Gastroesophageal sphincter (tissue), 4 donors: ENCODE data around the gene OR4D9. TPM values are rescaled to one million over a fixed set of nuclear protein-coding genes. Genes with fewer than 3 reads are reported as not detected.

Source experiments
- ATAC-seq: fragments of 150-250 bp; one replicate; pipeline ENCODE4 v1.9.1; 2016; ENCODE audit warnings: mild to moderate bottlenecking, moderate library complexity
- H3K27ac ChIP-seq, 4 donors: fragments of 200-600 bp; sonication (generic) in 3 of 4; 1 replicate in 3 of 4; 2 replicates in 1 of 4; pipeline ENCODE4 v1.5.1; 2016 to 2019
- H3K27me3 ChIP-seq: fragments of 200-600 bp; sonication (generic); one replicate; pipeline ENCODE4 v1.5.1; 2019
- H3K36me3 ChIP-seq, 2 donors: fragments of 200-600 bp; sonication (generic); one replicate each; pipeline ENCODE4 v1.5.1; 2019; ENCODE audit warnings: control low read depth in 1 of 2
- H3K4me1 ChIP-seq, 3 donors: fragments of 200-600 bp; sonication (generic); 1 replicate in 2 of 3; 2 replicates in 1 of 3; pipeline ENCODE4 v1.5.1; 2016 to 2019; ENCODE audit warnings: control low read depth in 2 of 3
- H3K4me3 ChIP-seq, 2 donors: fragments of 200-600 bp; sonication (generic); one replicate each; pipeline ENCODE4 v1.5.1; 2019; ENCODE audit warnings: mild to moderate bottlenecking in 1 of 2, moderate library complexity in 1 of 2
- H3K9me3 ChIP-seq, 3 donors: fragments of 200-600 bp; sonication (generic); one replicate each; pipeline ENCODE4 v1.5.1; 2017 to 2019; ENCODE audit warnings: control low read depth in 2 of 3
- EP300 ChIP-seq: sonication (generic); formaldehyde crosslinking; IDR thresholded peaks from one replicate; pipeline ENCODE4 v1.6.1; 2017; ENCODE audit warnings: antibody characterized with exemption, mild to moderate bottlenecking
- POLR2A ChIP-seq, 2 donors: fragments of 450-650 bp; IDR thresholded peaks; one replicate each; pipeline ENCODE4 v1.6.1; 2017; ENCODE audit warnings: antibody characterized with exemption in 2 of 2, mild to moderate bottlenecking in 2 of 2, moderate library complexity in 1 of 2
- POLR2AphosphoS5 ChIP-seq: sonication (generic); formaldehyde crosslinking; IDR thresholded peaks from one replicate; pipeline ENCODE4 v1.6.1; 2017; ENCODE audit warnings: antibody characterized with exemption
- whole genome bisulfite sequencing, 2 donors: methylation state at CpG; one replicate each; pipeline ENCODE4 v1.1.5; 2018; ENCODE audit warnings: low coverage in 1 of 2; 5-methylcytosine and 5-hydroxymethylcytosine counted together
- total RNA-seq, 4 donors: library from RNA; depleted of rRNA; stranded (reverse); fragments of >200 nt; gene quantifications; one replicate each; pipeline ENCODE4 v1.1.0, GENCODE V29; 2016
- TF ChIP-seq, protein P1 (sequence below), 4 experiments: fragments of 200-600 bp in 2 of 4; fragments of 450-650 bp in 2 of 4; sonication (generic) in 1 of 4; IDR thresholded peaks; one replicate each; pipeline ENCODE4 v1.5.1; 2017 to 2019; ENCODE audit warnings: antibody characterized with exemption in 4 of 4, mild to moderate bottlenecking in 2 of 4, moderate library complexity in 2 of 4

The OR4D9 gene
- not detected for total RNA-seq

DNA sequence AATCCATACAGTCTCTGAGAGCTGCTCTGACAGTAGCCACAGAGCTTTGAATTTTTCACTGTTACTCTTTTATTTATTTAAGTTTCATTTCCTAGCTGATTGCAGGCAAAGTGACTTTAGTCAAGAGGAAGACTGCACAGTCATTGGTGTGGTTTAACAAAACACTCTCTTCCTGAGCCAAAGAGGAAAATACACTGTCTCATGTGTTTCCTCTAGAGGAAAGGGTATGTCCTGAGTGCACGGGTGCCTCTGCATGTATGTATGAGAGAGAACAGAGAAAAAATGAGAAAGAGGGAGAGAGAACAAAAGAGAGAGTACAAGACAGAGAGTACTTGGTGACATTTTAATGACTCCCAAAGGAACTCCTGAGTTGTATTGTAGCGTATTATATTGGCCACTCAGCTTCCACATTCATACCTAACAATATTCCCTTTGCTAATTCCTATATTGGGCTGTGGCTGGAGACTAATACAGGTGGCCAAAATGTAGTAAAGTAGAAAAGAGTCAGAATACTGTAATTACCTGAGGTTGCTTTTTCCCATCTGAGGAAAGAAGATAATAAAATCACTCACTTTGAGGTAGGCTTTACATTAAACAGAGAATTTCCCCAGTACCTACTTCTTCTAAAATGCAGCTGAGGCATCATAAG, at the start of gene OR4D9:
Gene OR4D9 (plus strand): TSS at position 599 of the 649 bp plus-strand sequence. CDS start 3,374 bp downstream, outside the sequence.
- Histone ChIP-seq H3K27me3 (peaks cover 14% of the 10 kb centered on the region), H3K4me1 (no peaks in the 10 kb centered on the region), H3K36me3 (no peaks in the 10 kb centered on the region), H3K9me3 (no peaks in the 10 kb centered on the region), H3K4me3 (no peak within 1 kb of the TSS), H3K27ac (peak within 1 kb of the TSS in 1 of 4 donors; percentile 36)
- 38% methylated on average over 2 of the region's 2 CpGs for WGBS, 2 donors
- ATAC-seq, result peak; percentile 36
- TF ChIP-seq POLR2A (IDR thresholded peaks at IDR 0.05), result no peak
- TF ChIP-seq, protein P1, sequence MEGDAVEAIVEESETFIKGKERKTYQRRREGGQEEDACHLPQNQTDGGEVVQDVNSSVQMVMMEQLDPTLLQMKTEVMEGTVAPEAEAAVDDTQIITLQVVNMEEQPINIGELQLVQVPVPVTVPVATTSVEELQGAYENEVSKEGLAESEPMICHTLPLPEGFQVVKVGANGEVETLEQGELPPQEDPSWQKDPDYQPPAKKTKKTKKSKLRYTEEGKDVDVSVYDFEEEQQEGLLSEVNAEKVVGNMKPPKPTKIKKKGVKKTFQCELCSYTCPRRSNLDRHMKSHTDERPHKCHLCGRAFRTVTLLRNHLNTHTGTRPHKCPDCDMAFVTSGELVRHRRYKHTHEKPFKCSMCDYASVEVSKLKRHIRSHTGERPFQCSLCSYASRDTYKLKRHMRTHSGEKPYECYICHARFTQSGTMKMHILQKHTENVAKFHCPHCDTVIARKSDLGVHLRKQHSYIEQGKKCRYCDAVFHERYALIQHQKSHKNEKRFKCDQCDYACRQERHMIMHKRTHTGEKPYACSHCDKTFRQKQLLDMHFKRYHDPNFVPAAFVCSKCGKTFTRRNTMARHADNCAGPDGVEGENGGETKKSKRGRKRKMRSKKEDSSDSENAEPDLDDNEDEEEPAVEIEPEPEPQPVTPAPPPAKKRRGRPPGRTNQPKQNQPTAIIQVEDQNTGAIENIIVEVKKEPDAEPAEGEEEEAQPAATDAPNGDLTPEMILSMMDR (IDR thresholded peaks at IDR 0.05), result no peak
- no peak for TF ChIP-seq POLR2AphosphoS5
- TF ChIP-seq EP300, result no peak

DNA sequence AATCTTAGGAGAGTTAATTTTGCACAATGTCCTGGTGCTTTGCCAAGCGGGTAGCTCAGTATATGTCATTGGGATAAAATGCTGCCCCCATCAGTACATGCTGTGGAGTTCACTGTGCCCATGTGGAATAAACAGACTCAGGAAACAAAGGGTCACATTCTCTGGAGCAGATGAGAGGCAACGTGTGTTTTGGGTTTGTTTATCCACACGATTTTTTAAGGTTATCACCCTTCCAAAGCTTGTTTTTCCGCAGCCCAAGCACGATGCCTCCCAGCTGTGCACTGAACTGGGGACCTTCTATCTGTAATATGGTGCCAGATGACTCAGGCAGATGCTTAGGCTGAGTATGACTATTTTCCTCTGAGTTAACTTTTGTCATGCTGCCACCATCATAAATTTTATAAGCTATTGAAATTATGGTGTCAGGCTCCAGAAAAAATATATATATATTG, 48.1 kb upstream of the OR4D9 start:
- no peaks in the 10 kb centered on the region for H3K4me1 ChIP-seq
- H3K27ac ChIP-seq, result no peak overlapping the region
- H3K27me3 ChIP-seq, result no peaks in the 10 kb centered on the region
- no peaks in the 10 kb centered on the region for H3K36me3 ChIP-seq
- no peak overlapping the region for H3K4me3 ChIP-seq
- no peak for TF ChIP-seq POLR2A (IDR thresholded peaks at IDR 0.05)
- TF ChIP-seq POLR2AphosphoS5, result peak; percentile 7
- TF ChIP-seq, protein P1 (IDR thresholded peaks at IDR 0.05), result no peak
- no peak for TF ChIP-seq EP300
- WGBS, 2 donors, result 31% methylated on average over 5 of the region's 5 CpGs
- no peaks in the 10 kb centered on the region for H3K9me3 ChIP-seq
- ATAC-seq, result peak; percentile 81

DNA sequence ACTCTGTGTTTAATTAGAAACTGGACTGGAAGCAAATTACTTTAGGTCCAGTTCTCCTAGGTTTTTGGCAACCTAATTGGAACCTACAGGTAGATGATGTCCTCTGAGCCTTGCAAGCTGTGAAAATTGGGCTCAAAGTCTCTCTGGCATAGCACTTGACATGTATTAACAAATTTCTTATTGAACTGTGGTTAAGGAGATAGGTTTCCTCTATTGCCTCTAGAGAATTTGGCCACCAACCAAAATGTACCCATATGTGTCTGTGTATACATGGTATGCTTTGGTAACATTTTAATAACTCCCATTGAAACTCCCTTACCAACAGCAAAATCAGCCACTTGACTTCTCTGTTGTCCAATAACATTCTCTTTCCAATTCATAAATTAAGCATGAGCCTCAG, 38.3 kb upstream of the OR4D9 start, which contains the start of gene OR4D10:
Gene OR4D10 (plus strand): TSS at position 301 of the 400 bp plus-strand sequence. CDS start 4,115 bp downstream, outside the sequence.
- Histone ChIP-seq H3K36me3 (no peaks in the 10 kb centered on the region), H3K4me1 (no peaks in the 10 kb centered on the region), H3K27me3 (no peaks in the 10 kb centered on the region), H3K27ac (no peak within 1 kb of the TSS), H3K9me3 (no peaks in the 10 kb centered on the region), H3K4me3 (no peak within 1 kb of the TSS)
- ATAC-seq, result no peak
- TF ChIP-seq EP300 (no peak), POLR2A (IDR thresholded peaks at IDR 0.05) (no peak)
- TF ChIP-seq, protein P1 (IDR thresholded peaks at IDR 0.05), result no peak

DNA sequence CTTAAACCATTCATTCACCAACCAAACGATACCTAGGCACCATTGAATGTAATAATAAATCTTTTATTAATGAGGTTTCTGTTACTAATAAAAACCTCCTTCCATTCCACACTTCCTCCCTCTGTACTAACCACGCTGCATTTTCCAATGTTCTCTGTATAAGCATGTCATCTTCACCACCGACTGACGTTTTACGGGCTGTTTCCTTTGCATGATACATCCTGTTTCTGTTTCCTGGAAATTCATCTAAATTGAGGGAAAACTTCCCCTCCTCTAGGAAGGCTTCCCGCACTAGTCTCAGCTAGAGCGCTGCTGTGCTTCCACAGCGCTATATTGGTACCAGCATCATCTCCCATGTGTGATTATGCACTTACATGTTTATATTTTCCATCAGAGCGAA, 36.2 kb upstream of the OR4D9 start:
- TF ChIP-seq EP300 (no peak), POLR2A (IDR thresholded peaks at IDR 0.05) (no peak), POLR2AphosphoS5 (no peak)
- TF ChIP-seq, protein P1 (IDR thresholded peaks at IDR 0.05), result no peak
- no peaks in the 10 kb centered on the region for H3K36me3 ChIP-seq
- no peaks in the 10 kb centered on the region for H3K27me3 ChIP-seq
- H3K4me1 ChIP-seq, result no peaks in the 10 kb centered on the region
- H3K9me3 ChIP-seq, result no peaks in the 10 kb centered on the region
- WGBS, 2 donors, result 65 to 70% methylated on average over 6 to 7 of the region's 9 CpGs
- H3K27ac ChIP-seq, result no peak overlapping the region
- ATAC-seq, result peak; percentile 43
- H3K4me3 ChIP-seq, result no peak overlapping the region

DNA sequence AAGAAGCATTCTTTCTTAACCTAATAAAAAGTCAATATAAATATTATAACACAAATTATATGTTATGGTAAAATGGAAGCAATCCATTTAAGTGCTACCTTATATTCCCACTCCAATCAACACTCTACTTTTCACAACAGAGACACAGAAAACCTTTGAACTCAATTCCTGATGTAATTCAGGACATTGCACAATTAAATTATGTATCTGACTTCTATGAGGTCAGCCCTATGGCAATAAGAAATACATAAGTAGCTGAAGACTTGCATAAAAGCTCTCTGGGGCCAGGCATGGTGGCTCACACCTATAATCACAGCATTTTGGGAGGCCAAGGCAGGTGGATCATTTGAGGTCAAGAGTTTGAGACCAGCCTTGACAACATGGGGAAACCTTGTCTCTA, 31.4 kb upstream of the OR4D9 start:
- H3K27ac ChIP-seq, result no peak overlapping the region
- H3K36me3 ChIP-seq, result no peaks in the 10 kb centered on the region
- TF ChIP-seq, protein P1 (IDR thresholded peaks at IDR 0.05), result no peak
- TF ChIP-seq POLR2AphosphoS5 (no peak), EP300 (no peak), POLR2A (IDR thresholded peaks at IDR 0.05) (no peak)
- ATAC-seq, result no peak
- H3K27me3 ChIP-seq, result no peaks in the 10 kb centered on the region
- H3K4me3 ChIP-seq, result no peak overlapping the region
- H3K9me3 ChIP-seq, result no peaks in the 10 kb centered on the region
- no peaks in the 10 kb centered on the region for H3K4me1 ChIP-seq
